Right forelimb (tissue), 1 donor: ENCODE results near the gene EIF4B.

Source experiments
- DNase-seq: peaks from one replicate; pipeline ENCODE4 v3.0.0-alpha.2; 2018

Gene EIF4B

DNA sequence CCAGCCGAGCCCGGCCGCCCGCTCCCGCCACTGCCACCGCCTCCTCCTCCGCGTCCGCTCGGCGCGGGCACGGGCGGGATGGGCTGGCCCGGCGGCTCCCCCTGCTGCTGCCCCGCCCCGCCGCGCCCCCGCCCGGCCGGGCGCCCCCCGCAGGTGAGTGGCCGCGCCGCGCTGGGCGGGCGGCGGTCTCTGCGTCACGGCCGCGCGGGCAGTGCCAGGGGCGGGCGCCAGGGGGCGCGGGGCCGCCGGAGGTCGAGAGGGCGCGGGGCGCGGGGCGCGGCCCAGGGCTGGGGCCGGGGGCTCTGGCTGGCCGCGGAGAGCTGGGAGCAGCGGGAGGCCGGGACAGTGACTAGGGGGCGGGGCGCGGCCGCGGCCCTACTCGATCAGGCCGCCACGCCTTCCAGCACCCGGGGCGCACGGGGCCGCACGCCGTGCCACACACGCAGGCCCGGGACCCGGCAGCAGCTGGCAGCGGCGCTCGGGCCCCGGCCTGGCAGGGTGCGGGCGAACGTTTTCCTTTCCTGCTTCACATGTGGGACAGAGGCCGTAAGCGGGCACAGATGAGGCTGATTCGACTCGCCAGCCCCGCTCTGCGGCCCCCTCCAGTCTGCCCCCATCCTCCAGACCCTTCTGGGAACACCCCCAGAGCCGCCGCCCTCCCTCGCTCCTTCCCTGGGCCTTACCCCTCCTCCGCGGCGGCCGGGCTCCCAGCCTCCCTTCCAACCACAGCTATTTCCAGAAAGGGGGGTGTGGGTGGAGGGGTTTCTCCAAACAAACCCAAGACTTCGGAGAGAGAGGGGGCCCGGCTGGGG is 41.2 kb downstream of the EIF4B start:
- DNase-seq: peak; percentile 94

DNA sequence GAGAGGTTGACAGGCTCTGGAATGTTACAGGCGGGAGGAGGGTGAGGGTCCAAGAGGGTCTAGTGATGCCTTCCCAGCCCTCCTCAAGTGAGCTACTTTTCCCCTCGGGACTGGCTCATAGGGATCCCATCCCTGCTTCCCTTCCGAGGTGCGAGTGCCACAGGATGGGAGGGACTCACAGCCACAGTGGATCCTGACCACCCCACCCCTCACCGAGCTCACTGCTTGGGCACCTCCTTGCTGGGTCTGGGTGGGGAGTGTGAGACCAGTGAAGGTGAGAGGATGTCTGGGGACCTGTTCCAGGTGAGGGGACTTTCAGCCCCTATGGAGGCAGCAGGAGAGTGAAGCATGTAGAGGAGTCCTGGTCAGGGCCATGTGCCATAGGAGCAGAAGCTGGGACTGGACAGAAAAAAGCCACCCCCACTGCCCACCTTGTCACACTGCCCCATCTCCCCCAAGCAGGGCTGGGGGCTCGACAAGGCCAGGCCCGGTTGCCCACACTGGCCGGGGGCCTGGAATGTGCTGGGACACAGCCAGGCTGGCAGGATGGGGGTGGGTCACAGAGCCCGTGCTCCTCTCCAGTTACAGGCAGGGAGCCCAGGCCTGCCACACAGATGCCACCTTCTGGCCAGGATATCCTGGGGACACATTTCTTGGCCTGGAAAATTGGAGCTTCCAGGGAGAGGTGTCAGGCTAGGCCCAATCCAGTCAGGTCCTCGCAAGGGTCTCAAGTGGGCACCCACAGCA is 42.0 kb downstream of the EIF4B start:
- DNase-seq: peak; percentile 83

DNA sequence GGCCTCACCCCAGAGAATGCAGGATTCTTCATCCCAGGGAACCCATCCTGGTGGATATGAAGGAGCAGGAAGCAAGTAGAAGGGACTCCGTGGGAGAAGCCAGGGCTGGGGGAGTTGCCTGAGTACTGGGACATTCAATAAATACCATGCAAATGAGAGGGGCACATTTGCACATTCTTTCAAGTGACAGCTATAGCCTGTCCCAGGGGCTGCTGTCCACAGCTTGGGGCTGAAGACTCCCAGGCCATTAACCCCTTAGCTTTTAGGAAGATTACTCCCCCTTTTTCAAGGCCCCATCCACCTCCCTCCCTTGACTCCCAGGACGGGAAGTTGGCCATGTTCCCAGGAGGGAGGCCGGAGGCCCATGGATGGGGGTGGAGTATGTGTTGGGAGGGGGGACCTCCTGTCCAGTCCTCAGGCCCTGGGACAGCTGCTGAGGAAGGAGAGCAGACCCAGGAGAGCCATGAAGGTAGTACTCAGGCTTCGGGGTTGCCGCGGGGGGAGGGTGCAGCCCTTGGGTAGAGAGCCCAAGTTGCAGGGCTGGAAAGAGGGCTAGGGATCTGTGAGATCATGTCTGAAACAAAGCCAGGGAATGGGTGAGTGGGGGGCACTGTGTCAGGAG is 42.6 kb downstream of the EIF4B start:
- DNase-seq: peak; percentile 87

- DNase-seq: peak; percentile 84
Observed at GRCh38 chr12:53049571-53050318, 43.5 kb downstream of the EIF4B start, which contains the start of gene TNS2. Gene TNS2, plus strand, starts transcription at chr12:53050065. Its CDS starts 121 bp downstream, at chr12:53050186.

DNA sequence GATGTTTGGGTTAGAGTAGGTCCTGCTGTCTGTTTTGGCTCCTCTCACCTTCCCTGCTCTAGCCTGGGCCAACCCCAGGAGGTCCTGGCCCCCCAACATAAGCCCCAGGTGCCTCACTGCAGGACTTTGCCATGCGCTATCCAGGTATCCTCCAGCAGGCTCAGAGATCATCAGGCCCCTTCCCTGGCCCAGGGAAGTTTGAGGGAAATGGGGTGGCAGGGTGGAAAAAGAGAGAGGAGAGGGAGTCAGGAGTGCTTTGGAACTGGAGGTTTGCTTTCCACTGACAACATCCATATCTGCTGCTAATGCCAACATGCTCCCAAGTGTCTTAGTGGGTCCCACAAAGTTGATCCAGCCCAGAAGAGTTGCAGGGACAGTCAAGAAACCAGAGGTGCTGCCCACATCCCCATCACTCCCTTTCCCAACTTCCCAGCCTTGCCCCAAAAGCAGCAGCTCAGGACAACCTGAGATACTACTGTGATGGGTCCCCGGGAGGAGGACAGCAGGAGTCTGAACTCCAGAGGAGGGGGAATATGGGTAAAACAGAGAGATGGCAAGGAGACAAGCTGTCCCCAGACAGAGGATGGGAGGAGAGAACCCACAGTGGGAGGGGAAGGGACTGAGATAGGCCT is 44.3 kb downstream of the EIF4B start:
- DNase-seq: no peak

- no peak for DNase-seq
Observed at GRCh38 chr12:53051058-53051880, 45.0 kb downstream of the EIF4B start.

GRCh38 chr12:53051881-53052412 is 45.7 kb downstream of the EIF4B start:
- no peak for DNase-seq

DNA sequence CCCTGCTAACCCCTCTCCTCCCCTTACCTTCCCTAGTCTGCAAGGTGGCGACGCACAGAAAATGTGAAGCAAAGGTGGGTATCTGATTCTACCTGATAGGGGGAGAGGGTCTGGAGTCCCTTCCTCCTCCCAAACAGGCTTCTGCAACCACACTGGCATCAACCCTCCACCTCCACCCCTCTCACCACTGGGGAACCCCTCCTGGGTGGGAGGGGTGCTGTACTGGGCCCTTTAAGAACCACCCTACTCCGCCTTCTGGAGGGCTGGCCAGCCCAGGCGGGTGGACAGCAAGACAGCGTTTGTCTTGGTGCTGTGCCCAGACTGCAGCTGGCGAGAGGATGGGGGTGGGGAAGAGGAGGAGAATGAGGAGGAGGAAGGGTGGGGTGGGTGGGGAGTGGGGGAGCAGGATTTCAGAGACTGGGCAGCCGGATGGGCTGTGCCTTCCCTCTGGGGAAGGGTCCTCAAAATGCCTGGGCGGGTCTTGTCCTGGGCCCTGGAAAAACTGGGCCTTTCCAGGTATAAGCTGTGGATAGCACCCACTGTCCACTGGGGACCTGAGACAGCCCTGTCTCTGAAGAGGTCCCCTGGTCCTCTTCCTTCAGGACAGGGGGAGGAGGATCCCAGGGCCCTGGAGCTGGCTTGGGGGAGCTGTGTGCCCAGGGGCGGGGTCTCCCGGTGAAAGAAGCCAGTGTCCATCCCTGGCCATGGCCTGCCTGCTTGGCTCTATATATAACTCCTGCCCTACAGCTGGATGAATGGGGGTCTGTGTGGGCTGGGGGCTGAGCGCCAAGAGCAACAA is 46.4 kb downstream of the EIF4B start:
- DNase-seq: peak; percentile 90

DNA sequence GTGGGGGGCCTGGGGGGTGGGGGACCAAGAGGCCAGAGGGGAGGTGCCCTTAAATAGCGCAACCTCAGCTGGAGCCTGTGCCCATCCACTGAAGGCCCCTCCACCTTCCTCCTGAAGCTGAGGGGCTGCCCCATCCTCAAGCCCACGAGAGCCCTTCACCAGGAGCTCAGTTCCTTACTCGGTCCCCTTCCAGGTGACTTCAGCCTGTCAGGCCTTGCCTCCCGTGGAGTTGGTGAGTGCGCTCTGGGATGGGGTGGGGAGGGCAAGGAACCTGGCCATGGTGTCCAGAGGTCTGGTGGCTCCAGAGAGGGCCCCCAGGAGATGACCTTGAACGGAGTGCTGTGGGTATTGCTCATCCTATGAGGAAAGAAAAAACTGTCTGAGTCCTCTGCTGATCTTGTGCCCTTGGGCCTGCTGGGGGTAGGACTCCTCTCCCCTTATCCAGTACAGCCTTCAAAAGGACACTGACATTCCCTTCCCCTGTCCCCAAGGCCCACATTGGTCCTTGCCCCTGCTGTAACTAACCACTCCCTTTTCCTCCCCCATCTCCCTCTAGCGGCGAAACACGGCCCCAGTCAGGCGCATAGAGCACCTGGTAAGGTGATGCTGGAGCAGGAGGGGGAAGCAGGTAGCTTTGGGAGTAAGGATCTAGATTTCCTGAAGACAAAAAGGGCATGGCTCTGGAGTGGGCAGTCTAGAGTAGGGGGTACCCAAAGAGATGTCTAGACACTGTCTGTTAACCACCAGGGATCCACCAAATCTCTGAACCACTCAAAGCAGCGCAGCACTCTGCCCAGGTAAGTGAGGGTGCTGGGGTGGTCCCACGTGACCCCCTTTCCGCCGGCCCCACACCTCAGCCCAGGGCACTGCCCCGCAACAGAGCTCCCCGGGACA is 47.2 kb downstream of the EIF4B start:
- DNase-seq: peak; percentile 63

GRCh38 chr12:53054112-53054878 is 48.0 kb downstream of the EIF4B start:
- peak; percentile 96 for DNase-seq

GRCh38 chr12:53055471-53056266 is 49.4 kb downstream of the EIF4B start:
- DNase-seq: no peak

GRCh38 chr12:53056296-53056695 is 50.0 kb downstream of the EIF4B start:
- DNase-seq: no peak

GRCh38 chr12:53056901-53057300 is 50.6 kb downstream of the EIF4B start:
- no peak for DNase-seq

- DNase-seq: peak; percentile 52
Observed at GRCh38 chr12:53057816-53058500, 51.7 kb downstream of the EIF4B start.

- peak; percentile 49 for DNase-seq
Observed at GRCh38 chr12:53058674-53059433, 52.6 kb downstream of the EIF4B start.

DNA sequence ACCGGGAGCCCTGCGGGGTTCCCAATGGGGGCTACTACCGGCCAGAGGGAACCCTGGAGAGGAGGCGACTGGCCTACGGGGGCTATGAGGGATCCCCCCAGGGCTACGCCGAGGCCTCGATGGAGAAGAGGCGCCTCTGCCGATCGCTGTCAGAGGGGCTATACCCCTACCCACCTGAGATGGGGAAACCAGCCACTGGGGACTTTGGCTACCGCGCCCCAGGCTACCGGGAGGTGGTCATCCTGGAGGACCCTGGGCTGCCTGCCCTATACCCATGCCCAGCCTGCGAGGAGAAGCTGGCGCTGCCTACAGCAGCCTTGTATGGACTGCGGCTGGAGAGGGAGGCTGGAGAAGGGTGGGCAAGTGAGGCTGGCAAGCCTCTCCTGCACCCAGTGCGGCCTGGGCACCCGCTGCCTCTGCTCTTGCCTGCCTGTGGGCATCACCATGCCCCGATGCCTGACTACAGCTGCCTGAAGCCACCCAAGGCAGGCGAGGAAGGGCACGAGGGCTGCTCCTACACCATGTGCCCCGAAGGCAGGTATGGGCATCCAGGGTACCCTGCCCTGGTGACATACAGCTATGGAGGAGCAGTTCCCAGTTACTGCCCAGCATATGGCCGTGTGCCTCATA is 53.3 kb downstream of the EIF4B start:
- no peak for DNase-seq
